Activated CD8-positive, alpha-beta memory T cell treated with anti-CD3 and anti-CD28 coated beads, Interleukin-2, amount 10 ng/mL, durations not matched to agents 7 days and 5 days (primary cell): ENCODE results near the gene HECTD4. TPM values are rescaled to one million over a fixed set of nuclear protein-coding genes. Genes with fewer than 3 reads are reported as not detected.
"Not testable (repeated sequence)": the region's sequence is repeated elsewhere in the genome, so short reads cannot be mapped to it uniquely, and the experiment has no call there.

Experiments
- ATAC-seq: fragments of 150-1000 bp; cut with Tn5 transposase; one replicate; pipeline ENCODE4 v1.10.0; 2021; ENCODE audit warnings: moderate library complexity
- CTCF ChIA-PET: fragments of 350-600 bp; sonication (Branson Sonifier 250); formaldehyde crosslinking; loops from one replicate; lab custom pipeline; 2021; ENCODE audit warnings: antibody characterized with exemption; lab: Charles Lee
- DNase-seq: peaks from one replicate; pipeline ENCODE4 v3.0.0-alpha.2; 2020
- H3K27ac Mint-ChIP-seq: one replicate; pipeline ENCODE4 v1.8.0; 2021; ENCODE audit warnings: mild to moderate bottlenecking, mixed read lengths
- H3K27me3 Mint-ChIP-seq: one replicate; pipeline ENCODE4 v1.8.0; 2021; ENCODE audit warnings: mixed read lengths
- H3K36me3 Mint-ChIP-seq: one replicate; pipeline ENCODE4 v1.8.0; 2021; ENCODE audit warnings: mild to moderate bottlenecking, mixed read lengths
- H3K4me1 Mint-ChIP-seq: one replicate; pipeline ENCODE4 v1.8.0; 2021; ENCODE audit warnings: mixed read lengths
- H3K4me3 Mint-ChIP-seq: one replicate; pipeline ENCODE4 v1.8.0; 2021; ENCODE audit warnings: mild to moderate bottlenecking, moderate library complexity, mixed read lengths
- H3K9me3 Mint-ChIP-seq: one replicate; pipeline ENCODE4 v1.8.0; 2022; ENCODE audit warnings: low read depth, mixed read lengths
- total RNA-seq, 2 experiments: library from RNA; stranded (reverse); gene quantifications; one replicate each; pipeline ENCODE4 v1.2.3, GENCODE V29; 2021

HECTD4 gene
- total RNA-seq, 2 experiments from 2014 or later, result 49.3 to 55.4 TPM

- peaks cover 21% of the 10 kb centered on the region for H3K27me3 Mint-ChIP-seq
- H3K27ac Mint-ChIP-seq, result no peak overlapping the region
- no peaks in the 10 kb centered on the region for H3K4me1 Mint-ChIP-seq
- ATAC-seq (no peak), DNase-seq (no peak)
- peaks cover 3% of the 10 kb centered on the region for H3K9me3 Mint-ChIP-seq
- H3K4me3 Mint-ChIP-seq, result no peak overlapping the region
- CTCF ChIA-PET, result no interaction called here
- no peaks in the 10 kb centered on the region for H3K36me3 Mint-ChIP-seq
These were observed 11.1 kb upstream of the HECTD4 start for GRCh38 chr12:112393328-112393727.

DNA sequence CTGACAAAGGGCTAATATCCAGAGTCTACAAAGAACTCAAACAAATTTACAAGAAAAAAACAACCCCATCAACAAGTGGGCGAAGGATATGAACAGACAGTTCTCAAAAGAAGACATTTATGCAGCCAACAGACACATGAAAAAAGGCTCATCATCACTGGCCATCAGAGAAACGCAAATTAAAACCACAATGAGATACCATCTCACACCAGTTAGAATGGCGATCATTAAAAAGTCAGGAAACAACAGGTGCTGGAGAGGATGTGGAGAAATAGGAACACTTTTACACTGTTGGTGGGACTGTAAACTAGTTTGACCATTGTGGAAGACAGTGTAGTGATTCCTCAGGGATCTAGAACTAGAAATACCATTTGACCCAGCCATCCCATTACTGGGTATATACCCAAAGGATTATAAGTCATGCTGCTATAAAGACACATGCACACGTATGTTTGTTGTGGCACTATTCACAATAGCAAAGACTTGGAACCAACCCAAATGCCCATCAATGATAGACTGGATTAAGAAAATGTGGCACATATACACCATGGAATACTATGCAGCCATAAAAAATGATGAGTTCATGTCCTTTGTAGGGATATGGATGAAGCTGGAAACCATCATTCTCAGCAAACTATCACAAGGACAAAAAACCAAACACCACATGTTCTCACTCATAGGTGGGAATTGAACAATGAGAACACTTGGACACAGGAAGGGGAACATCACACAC lies 7.9 kb upstream of the HECTD4 start:
- H3K9me3 Mint-ChIP-seq, H3K36me3 Mint-ChIP-seq, DNase-seq, ATAC-seq, H3K27ac Mint-ChIP-seq, H3K4me3 Mint-ChIP-seq: not testable (repeated sequence)
- CTCF ChIA-PET, result interaction anchor here (4.4 kb wide), 1 partner anchor 191 kb away, joined by 102 read pairs; no protein-coding TSS in a partner anchor
- Mint-ChIP-seq H3K27me3 (peaks cover 16% of the 10 kb centered on the region), H3K4me1 (peaks cover 10% of the 10 kb centered on the region)

GRCh38 chr12:112389228-112389627 lies 7.0 kb upstream of the HECTD4 start:
- CTCF ChIA-PET, result interaction anchor here (2.4 to 4.4 kb wide), 2 partner anchors 190 to 197 kb away, joined by 9 to 102 read pairs; no protein-coding TSS in a partner anchor
- Mint-ChIP-seq H3K4me1 (peaks cover 10% of the 10 kb centered on the region), H3K27me3 (peaks cover 16% of the 10 kb centered on the region), H3K36me3 (no peaks in the 10 kb centered on the region), H3K27ac (no peak overlapping the region), H3K9me3 (no peaks in the 10 kb centered on the region), H3K4me3 (no peak overlapping the region)
- ATAC-seq (no peak), DNase-seq (no peak)

DNA sequence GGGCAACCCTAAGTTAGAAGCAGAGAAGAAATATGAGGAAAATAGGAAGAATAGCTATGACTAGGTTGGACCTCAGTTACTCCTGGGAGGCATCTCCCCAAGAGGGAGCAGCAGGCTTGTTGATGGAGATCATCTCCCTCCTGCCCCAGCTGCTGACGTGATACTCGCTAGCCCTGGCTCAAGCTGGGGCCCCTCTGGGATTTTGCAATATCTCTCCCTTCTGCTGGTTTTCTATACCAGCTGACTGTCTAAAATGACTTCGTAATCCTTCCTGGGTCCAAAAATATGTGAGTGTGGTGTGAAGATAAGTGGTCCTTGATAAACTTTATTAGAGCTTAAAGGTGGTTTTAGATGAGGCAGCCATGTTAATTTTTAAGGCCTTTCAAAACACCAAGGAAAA lies 4.5 kb upstream of the HECTD4 start:
- no peaks in the 10 kb centered on the region for H3K36me3 Mint-ChIP-seq
- H3K4me3 Mint-ChIP-seq, result no peak overlapping the region
- peaks cover 16% of the 10 kb centered on the region for H3K27me3 Mint-ChIP-seq
- peaks cover 15% of the 10 kb centered on the region for H3K4me1 Mint-ChIP-seq
- ATAC-seq (no peak), DNase-seq (no peak)
- H3K27ac Mint-ChIP-seq, result peak overlapping the region; percentile 11
- no peaks in the 10 kb centered on the region for H3K9me3 Mint-ChIP-seq
- CTCF ChIA-PET, result interaction anchor here (0.6 to 4.4 kb wide), 37 partner anchors 8 to 574 kb away, joined by 3 to 102 read pairs (median 5); partner anchors contain the start of genes MAPKAPK5, PTPN11 and TRAFD1

DNA sequence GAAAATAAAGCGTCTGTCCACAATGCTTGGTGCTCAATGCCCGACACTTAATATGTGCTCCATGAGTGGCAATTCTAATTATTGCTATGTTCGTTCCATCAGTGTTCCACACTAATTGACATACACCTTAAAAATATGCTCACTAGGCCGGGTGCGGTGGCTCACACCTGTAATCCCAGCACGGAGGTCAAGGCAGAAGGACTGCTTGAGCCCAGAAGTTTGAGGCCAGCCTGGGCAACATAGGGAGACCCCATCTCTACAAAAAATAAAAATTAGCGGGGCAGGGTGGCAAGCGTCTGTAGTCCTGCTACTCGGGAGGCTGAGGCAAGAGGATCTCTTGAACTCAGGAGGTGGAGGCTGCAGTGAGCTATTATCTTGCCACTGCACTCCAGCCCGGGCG lies 635 bp upstream of the HECTD4 start:
- DNase-seq (no peak), ATAC-seq (no peak)
- H3K27ac Mint-ChIP-seq, result peak overlapping the region; percentile 82
- H3K36me3 Mint-ChIP-seq, result no peaks in the 10 kb centered on the region
- CTCF ChIA-PET, result interaction anchor here (2.3 kb wide), 1 partner anchor 185 kb away, joined by 13 read pairs; no protein-coding TSS in a partner anchor
- peak overlapping the region; percentile 81 for H3K4me3 Mint-ChIP-seq
- peaks cover 2% of the 10 kb centered on the region for H3K27me3 Mint-ChIP-seq
- no peaks in the 10 kb centered on the region for H3K9me3 Mint-ChIP-seq
- H3K4me1 Mint-ChIP-seq, result peaks cover 31% of the 10 kb centered on the region

GRCh38 chr12:112381406-112381882 lies 787 bp downstream of the HECTD4 start:
- H3K27me3 Mint-ChIP-seq, result no peaks in the 10 kb centered on the region
- H3K4me3 Mint-ChIP-seq, result peak overlapping the region; percentile 81
- H3K4me1 Mint-ChIP-seq, result peaks cover 22% of the 10 kb centered on the region
- peak; percentile 56 for DNase-seq
- CTCF ChIA-PET, result interaction anchor here (0.6 to 1.1 kb wide), 2 partner anchors 10 to 436 kb away, joined by 3 read pairs; no protein-coding TSS in a partner anchor
- peak; percentile 32 for ATAC-seq
- H3K9me3 Mint-ChIP-seq, result no peaks in the 10 kb centered on the region
- peak overlapping the region; percentile 84 for H3K27ac Mint-ChIP-seq
- H3K36me3 Mint-ChIP-seq, result no peaks in the 10 kb centered on the region

GRCh38 chr12:112380663-112381405 lies 1.4 kb downstream of the HECTD4 start:
- CTCF ChIA-PET, result interaction anchor here (1.1 kb wide), 1 partner anchor 10 kb away, joined by 3 read pairs; no protein-coding TSS in a partner anchor
- Mint-ChIP-seq H3K36me3 (no peaks in the 10 kb centered on the region), H3K4me3 (peak overlapping the region; percentile 81), H3K27ac (peak overlapping the region; percentile 84), H3K9me3 (no peaks in the 10 kb centered on the region), H3K27me3 (no peaks in the 10 kb centered on the region), H3K4me1 (peaks cover 21% of the 10 kb centered on the region)
- DNase-seq, result no peak
- ATAC-seq, result no peak

GRCh38 chr12:112375105-112375504 lies 7.1 kb downstream of the HECTD4 start:
- no peak for DNase-seq
- H3K4me3 Mint-ChIP-seq, result no peak overlapping the region
- no peaks in the 10 kb centered on the region for H3K36me3 Mint-ChIP-seq
- H3K4me1 Mint-ChIP-seq, result peaks cover 8% of the 10 kb centered on the region
- CTCF ChIA-PET, result interaction anchor here (1.4 to 1.7 kb wide), 2 partner anchors 12 to 177 kb away, joined by 5 read pairs; no protein-coding TSS in a partner anchor
- H3K27me3 Mint-ChIP-seq, result no peaks in the 10 kb centered on the region
- ATAC-seq, result no peak
- H3K27ac Mint-ChIP-seq, result no peak overlapping the region
- no peaks in the 10 kb centered on the region for H3K9me3 Mint-ChIP-seq

DNA sequence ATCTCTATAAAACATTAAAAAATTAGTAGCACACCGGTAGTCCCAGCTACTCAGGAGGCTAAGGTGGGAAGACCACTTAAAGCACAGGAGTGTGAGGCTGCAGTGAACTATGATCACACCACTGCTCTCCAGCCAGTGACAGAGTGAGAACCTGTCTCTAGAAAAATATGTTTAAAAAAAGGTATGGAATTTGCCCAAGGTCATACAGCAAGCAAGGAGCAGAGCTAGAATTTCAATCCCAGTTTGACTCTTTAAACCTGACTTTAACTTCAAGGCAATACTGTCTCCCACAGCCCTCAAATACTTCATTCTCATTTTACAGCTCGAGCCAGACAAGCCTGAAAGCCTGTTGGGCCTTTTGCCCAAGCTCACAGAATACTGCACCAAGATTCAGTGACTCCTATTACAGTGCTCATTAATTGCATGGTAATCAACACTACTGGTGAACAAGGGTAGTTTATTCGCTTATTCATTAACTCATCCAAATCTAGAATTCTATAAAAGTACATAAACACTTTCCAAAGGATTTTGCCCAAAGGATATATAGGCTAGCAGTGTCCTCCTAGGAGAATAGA lies 8.0 kb downstream of the HECTD4 start:
- H3K4me3 Mint-ChIP-seq, result no peak overlapping the region
- CTCF ChIA-PET, result interaction anchor here (0.5 kb wide), 1 partner anchor 405 kb away, joined by 3 read pairs; no protein-coding TSS in a partner anchor
- no peak for ATAC-seq
- peaks cover 3% of the 10 kb centered on the region for H3K4me1 Mint-ChIP-seq
- H3K27ac Mint-ChIP-seq, result no peak overlapping the region
- no peaks in the 10 kb centered on the region for H3K36me3 Mint-ChIP-seq
- H3K27me3 Mint-ChIP-seq, result no peaks in the 10 kb centered on the region
- no peak for DNase-seq
- no peaks in the 10 kb centered on the region for H3K9me3 Mint-ChIP-seq

- CTCF ChIA-PET, result interaction anchor here (1.0 kb wide), 1 partner anchor 11 kb away, joined by 3 read pairs; the partner anchor contains the start of gene HECTD4
- H3K27me3 Mint-ChIP-seq, result no peaks in the 10 kb centered on the region
- H3K9me3 Mint-ChIP-seq, result no peaks in the 10 kb centered on the region
- no peak for DNase-seq
- H3K36me3 Mint-ChIP-seq, result peaks cover 2% of the 10 kb centered on the region
- no peak for ATAC-seq
- H3K4me3 Mint-ChIP-seq, result no peak overlapping the region
- no peak overlapping the region for H3K27ac Mint-ChIP-seq
- H3K4me1 Mint-ChIP-seq, result peaks cover 3% of the 10 kb centered on the region
These were observed 11.2 kb downstream of the HECTD4 start for GRCh38 chr12:112370868-112371510.

GRCh38 chr12:112370199-112370598 lies 12.0 kb downstream of the HECTD4 start:
- Mint-ChIP-seq H3K9me3 (no peaks in the 10 kb centered on the region), H3K4me1 (peaks cover 3% of the 10 kb centered on the region), H3K36me3 (peaks cover 2% of the 10 kb centered on the region), H3K4me3 (no peak overlapping the region), H3K27ac (no peak overlapping the region), H3K27me3 (no peaks in the 10 kb centered on the region)
- DNase-seq (no peak), ATAC-seq (no peak)
- CTCF ChIA-PET, result no interaction called here

DNA sequence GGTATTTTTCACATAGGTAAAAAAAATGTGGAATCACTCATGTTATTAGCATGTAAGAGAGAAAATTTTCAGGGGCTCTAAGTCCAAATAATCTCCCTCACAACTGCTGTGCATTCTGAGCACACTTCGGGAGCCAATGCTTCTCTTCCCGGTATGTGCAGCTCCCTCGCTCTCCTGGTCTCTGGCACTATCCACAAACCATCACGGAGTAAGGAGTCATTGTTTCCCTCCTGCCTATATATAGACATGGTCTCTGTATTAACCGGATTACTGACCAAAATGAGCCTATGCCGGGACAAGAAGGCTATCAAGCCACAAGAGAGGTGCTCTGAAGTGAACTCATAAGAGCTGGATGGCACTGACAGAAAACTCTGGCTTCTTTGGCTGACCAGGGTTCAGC lies 13.4 kb downstream of the HECTD4 start:
- DNase-seq (no peak), ATAC-seq (no peak)
- CTCF ChIA-PET, result no interaction called here
- Mint-ChIP-seq H3K4me3 (no peak overlapping the region), H3K27ac (no peak overlapping the region), H3K27me3 (no peaks in the 10 kb centered on the region), H3K36me3 (peaks cover 2% of the 10 kb centered on the region), H3K4me1 (peaks cover 3% of the 10 kb centered on the region), H3K9me3 (no peaks in the 10 kb centered on the region)
